ENCODE measurements around the gene TLCD2. TPM values are rescaled to one million over a fixed set of nuclear protein-coding genes. Genes with fewer than 3 reads are reported as not detected.
"Not testable (repeated sequence)": the region's sequence is repeated elsewhere in the genome, so short reads cannot be mapped to it uniquely, and the experiment has no call there.

Gene TLCD2
- polyA plus RNA-seq, 1 experiment = 3.1 TPM

GRCh38 chr17:1653735-1654134 is 56.4 kb downstream of the TLCD2 start:
- ChIA-PET CTCF (no interaction called here), POLR2A (no interaction called here)
- Histone ChIP-seq H3K4me3 (ENCODE audit: low read depth, low read length) (no peak overlapping the region), H3K27ac (ENCODE audit: low read depth, low read length) (no peak overlapping the region), H3K27me3 (ENCODE audit: control insufficient read depth, insufficient read depth, low read length) (no peaks in the 10 kb centered on the region), H3K9me3 (ENCODE audit: control insufficient read depth, insufficient read depth, low read length) (no peaks in the 10 kb centered on the region)
- no peak for TF ChIP-seq CTCF (IDR thresholded peaks at IDR 0.05; ENCODE audit: low read depth, low read length)
- no peak for DNase-seq (ENCODE audit: low read depth, low spot score)

DNA sequence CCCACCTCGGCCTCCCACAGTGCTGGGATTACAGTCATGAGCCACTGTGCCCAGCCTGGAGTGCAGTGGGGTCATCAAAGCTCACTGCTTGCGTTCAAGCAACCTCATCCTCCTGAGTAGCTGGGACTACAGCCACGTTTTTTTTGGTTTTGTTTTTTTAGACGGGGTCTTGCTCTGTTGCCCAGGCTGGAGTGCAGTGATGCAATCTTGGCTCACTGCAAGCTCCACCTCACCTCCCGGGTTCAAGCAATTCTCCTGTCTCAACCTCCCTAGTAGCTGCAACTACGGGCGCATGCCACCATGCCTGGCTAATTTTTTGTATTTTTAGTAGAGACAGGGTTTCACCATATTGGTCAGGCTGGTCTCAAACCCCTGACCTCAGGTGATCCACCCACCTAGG is 57.4 kb downstream of the TLCD2 start:
- not testable (repeated sequence) for DNase-seq (ENCODE audit: low read depth, low spot score); H3K4me3 ChIP-seq (ENCODE audit: low read depth, low read length); H3K9me3 ChIP-seq (ENCODE audit: control insufficient read depth, insufficient read depth, low read length); H3K27me3 ChIP-seq (ENCODE audit: control insufficient read depth, insufficient read depth, low read length); H3K27ac ChIP-seq (ENCODE audit: low read depth, low read length)
- ChIA-PET POLR2A (interaction anchor here (0.6 to 4.5 kb wide), 2 partner anchors 39 to 62 kb away, joined by 9 to 48 read pairs; no protein-coding TSS in a partner anchor), CTCF (interaction anchor here (0.7 kb wide), 1 partner anchor 131 kb away, joined by 4 read pairs; no protein-coding TSS in a partner anchor)

Other genes with a start within 250 kb of the TLCD2 start
- gene MYO1C, start 217.7 kb downstream of the TLCD2 start, polyA plus RNA-seq (2011; rRNA removed) = 147 and 169 TPM in 2 replicates
- 23.8 and 25.9 TPM in 2 replicates for gene INPP5K, start 193.8 kb downstream of the TLCD2 start, polyA plus RNA-seq (2011; rRNA removed)
- 47.9 and 53.6 TPM in 2 replicates for gene PITPNA, start 147.6 kb downstream of the TLCD2 start, polyA plus RNA-seq (2011; rRNA removed)
- 5.3 and 6.8 TPM in 2 replicates for gene SLC43A2, start 81.5 kb downstream of the TLCD2 start, polyA plus RNA-seq (2011; rRNA removed)
- 0.17 and 0.20 TPM in 2 replicates for gene SCARF1, start 64.6 kb downstream of the TLCD2 start, polyA plus RNA-seq (2011; rRNA removed)
- 5.8 and 9.3 TPM in 2 replicates for gene RILP, start 60.5 kb downstream of the TLCD2 start, polyA plus RNA-seq (2011; rRNA removed)
- 126 and 161 TPM in 2 replicates for gene PRPF8, start 25.5 kb downstream of the TLCD2 start, polyA plus RNA-seq (2011; rRNA removed)
- 2.9 and 3.6 TPM in 2 replicates for gene WDR81, start 14.3 kb upstream of the TLCD2 start, polyA plus RNA-seq (2011; rRNA removed)
- 0.07 TPM in 1 of 2 replicates, not detected in the other for gene SERPINF2, start 32.5 kb upstream of the TLCD2 start, polyA plus RNA-seq (2011; rRNA removed)
- gene SERPINF1, start 51.7 kb upstream of the TLCD2 start, polyA plus RNA-seq (2011; rRNA removed) = 376 and 473 TPM in 2 replicates
- gene SMYD4, start 119.5 kb upstream of the TLCD2 start, polyA plus RNA-seq (2011; rRNA removed) = 5.6 and 5.7 TPM in 2 replicates
- gene RPA1, start 119.6 kb upstream of the TLCD2 start, polyA plus RNA-seq (2011; rRNA removed) = 52.3 and 56.4 TPM in 2 replicates

Data from AG04450 (cell line).